Neural progenitor cell (in vitro differentiated cells): Measurements from ENCODE around the gene PANX3. TPM values are rescaled to one million over a fixed set of nuclear protein-coding genes. Genes with fewer than 3 reads are reported as not detected.

ENCODE experiments used
- DNase-seq: peaks from one replicate; pipeline ENCODE4 v3.0.0-alpha.2; 2016; ENCODE audit warnings: low spot score
- H2AFZ ChIP-seq: fragments of 200-600 bp; sonication (generic); replicated peaks from 2 replicates; pipeline ENCODE4 v1.6.1; 2016; ENCODE audit warnings: antibody characterized with exemption
- H3F3A ChIP-seq: fragments of 200-600 bp; sonication (generic); 2 replicates; pipeline ENCODE4 v1.6.1; 2016; ENCODE audit warnings: antibody characterized with exemption, low read depth
- H3K27ac ChIP-seq: fragments of 200-600 bp; sonication (generic); 2 replicates; pipeline ENCODE4 v1.5.1; 2016; ENCODE audit warnings: mild to moderate bottlenecking
- H3K27me3 ChIP-seq: fragments of 200-600 bp; sonication (generic); 2 replicates; pipeline ENCODE4 v1.6.1; 2016; ENCODE audit warnings: mild to moderate bottlenecking, moderate library complexity
- H3K36me3 ChIP-seq: fragments of 200-600 bp; sonication (generic); 2 replicates; pipeline ENCODE4 v1.5.1; 2016
- H3K4me1 ChIP-seq: fragments of 200-600 bp; sonication (generic); 2 replicates; pipeline ENCODE4 v1.6.1; 2016; ENCODE audit warnings: mixed run types
- H3K4me2 ChIP-seq: fragments of 200-600 bp; sonication (generic); 2 replicates; pipeline ENCODE4 v1.6.1; 2016
- H3K4me3 ChIP-seq: fragments of 200-600 bp; sonication (generic); 2 replicates; pipeline ENCODE4 v1.5.1; 2016
- H3K79me2 ChIP-seq: fragments of 200-600 bp; sonication (generic); 2 replicates; pipeline ENCODE4 v1.6.1; 2016; ENCODE audit warnings: low read depth
- H3K9ac ChIP-seq: fragments of 200-600 bp; sonication (generic); 2 replicates; pipeline ENCODE4 v1.6.1; 2016
- H3K9me3 ChIP-seq: fragments of 200-600 bp; sonication (generic); 2 replicates; pipeline ENCODE4 v1.5.1; 2016; ENCODE audit warnings: low read depth
- H4K20me1 ChIP-seq: fragments of 200-600 bp; sonication (generic); 2 replicates; pipeline ENCODE4 v1.6.1; 2016; ENCODE audit warnings: low read depth
- H3K27ac Mint-ChIP-seq: 3 replicates; pipeline ENCODE4 v1.8.0; 2021; ENCODE audit warnings: mixed read lengths
- H3K27me3 Mint-ChIP-seq: 2 replicates; pipeline ENCODE4 v1.8.0; 2022; ENCODE audit warnings: low read depth, mild to moderate bottlenecking, inconsistent platforms, moderate library complexity, mixed read lengths; ENCODE audit not compliant: insufficient read depth
- H3K36me3 Mint-ChIP-seq: 3 replicates; pipeline ENCODE4 v1.8.0; 2021; ENCODE audit warnings: mixed read lengths
- H3K4me1 Mint-ChIP-seq: 3 replicates; pipeline ENCODE4 v1.8.0; 2021; ENCODE audit warnings: mixed read lengths
- H3K4me3 Mint-ChIP-seq: 3 replicates; pipeline ENCODE4 v1.8.0; 2021; ENCODE audit warnings: mild to moderate bottlenecking, moderate library complexity, mixed read lengths
- H3K9me3 Mint-ChIP-seq: 3 replicates; pipeline ENCODE4 v1.8.0; 2020; ENCODE audit warnings: mixed read lengths
- CTCF ChIP-seq: fragments of 200-600 bp; sonication (generic); IDR thresholded peaks from 2 replicates; pipeline ENCODE4 v1.5.1; 2017; ENCODE audit warnings: antibody characterized with exemption, mild to moderate bottlenecking
- EZH2 ChIP-seq: fragments of 200-600 bp; sonication (generic); IDR thresholded peaks from 2 replicates; pipeline ENCODE4 v1.6.1; 2017; ENCODE audit warnings: antibody characterized with exemption, mild to moderate bottlenecking, moderate library complexity
- EZH2phosphoT487 ChIP-seq: fragments of 200-600 bp; sonication (generic); IDR thresholded peaks from 2 replicates; pipeline ENCODE4 v1.6.1; 2017; ENCODE audit warnings: antibody characterized with exemption
- total RNA-seq: library from RNA; depleted of rRNA; stranded (reverse); fragments of >200 nt; gene quantifications from 2 replicates; pipeline ENCODE4 v1.2.3, GENCODE V29; 2015; ENCODE audit warnings: low replicate concordance

The PANX3 gene
- total RNA-seq, 1 donor from 2014 or later, result not detected

- Histone ChIP-seq H3K9me3 (no peaks in the 10 kb centered on the region), H4K20me1 (no peaks in the 10 kb centered on the region), H3K36me3 (no peaks in the 10 kb centered on the region), H3K27ac (no peak overlapping the region), H3K27me3 (no peaks in the 10 kb centered on the region), H3K4me1 (no peaks in the 10 kb centered on the region), H3K9ac (no peak overlapping the region), H2AFZ (no peak overlapping the region), H3K4me2 (no peak overlapping the region), H3K79me2 (no peaks in the 10 kb centered on the region), H3K4me3 (no peak overlapping the region), H3F3A (no peaks in the 10 kb centered on the region)
- no peak overlapping the region for H3K4me3 Mint-ChIP-seq
- H3K9me3 Mint-ChIP-seq, result no peaks in the 10 kb centered on the region
- no peak for TF ChIP-seq EZH2
- H3K27me3 Mint-ChIP-seq, result no peaks in the 10 kb centered on the region
- H3K4me1 Mint-ChIP-seq, result no peaks in the 10 kb centered on the region
- no peak overlapping the region for H3K27ac Mint-ChIP-seq
- no peak for DNase-seq
- peaks cover 15% of the 10 kb centered on the region for H3K36me3 Mint-ChIP-seq
Measured at GRCh38 chr11:124635932-124636331, 24.7 kb downstream of the PANX3 start.

DNA sequence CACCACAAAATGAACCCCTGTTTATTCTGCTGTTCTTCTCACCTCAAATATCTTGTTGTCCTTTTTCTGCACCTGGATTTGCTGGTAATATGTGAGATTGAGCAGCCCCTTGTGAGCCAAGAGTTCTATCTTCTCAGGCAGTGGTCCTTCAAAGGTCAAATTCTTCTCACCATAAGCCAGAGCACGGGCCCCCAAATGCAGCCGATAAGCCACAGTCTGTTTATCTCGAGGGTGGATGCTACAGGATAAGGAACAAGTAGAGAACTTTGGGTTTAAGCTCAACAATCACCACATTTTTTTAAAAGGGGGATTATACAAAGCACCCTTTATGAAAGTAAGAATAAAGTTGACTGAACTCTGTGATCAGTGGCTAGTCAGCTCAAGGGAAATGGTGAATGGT is 27.3 kb downstream of the PANX3 start:
- Histone ChIP-seq H3K4me2 (no peak overlapping the region), H3K36me3 (no peaks in the 10 kb centered on the region), H3F3A (no peaks in the 10 kb centered on the region), H3K9ac (no peak overlapping the region), H3K9me3 (no peaks in the 10 kb centered on the region), H3K27ac (no peak overlapping the region), H3K27me3 (no peaks in the 10 kb centered on the region), H3K4me3 (no peak overlapping the region), H3K4me1 (no peaks in the 10 kb centered on the region), H2AFZ (no peak overlapping the region), H4K20me1 (no peaks in the 10 kb centered on the region), H3K79me2 (no peaks in the 10 kb centered on the region)
- H3K9me3 Mint-ChIP-seq, result no peaks in the 10 kb centered on the region
- no peaks in the 10 kb centered on the region for H3K27me3 Mint-ChIP-seq
- no peak overlapping the region for H3K4me3 Mint-ChIP-seq
- DNase-seq, result no peak
- H3K36me3 Mint-ChIP-seq, result peaks cover 10% of the 10 kb centered on the region
- H3K27ac Mint-ChIP-seq, result no peak overlapping the region
- no peak for TF ChIP-seq CTCF
- no peak for TF ChIP-seq EZH2
- no peak for TF ChIP-seq EZH2phosphoT487
- H3K4me1 Mint-ChIP-seq, result no peaks in the 10 kb centered on the region

- Histone ChIP-seq H3K27me3 (no peaks in the 10 kb centered on the region), H3K79me2 (no peaks in the 10 kb centered on the region), H3K4me1 (no peaks in the 10 kb centered on the region), H2AFZ (no peak overlapping the region), H4K20me1 (no peaks in the 10 kb centered on the region), H3K9ac (no peak overlapping the region), H3F3A (no peaks in the 10 kb centered on the region), H3K9me3 (no peaks in the 10 kb centered on the region), H3K27ac (no peak overlapping the region), H3K36me3 (no peaks in the 10 kb centered on the region), H3K4me2 (no peak overlapping the region), H3K4me3 (no peak overlapping the region)
- Mint-ChIP-seq H3K4me1 (no peaks in the 10 kb centered on the region), H3K27me3 (no peaks in the 10 kb centered on the region), H3K36me3 (peaks cover 10% of the 10 kb centered on the region), H3K9me3 (no peaks in the 10 kb centered on the region), H3K27ac (no peak overlapping the region), H3K4me3 (no peak overlapping the region)
- TF ChIP-seq CTCF (no peak), EZH2phosphoT487 (no peak), EZH2 (no peak)
- DNase-seq, result no peak
Measured at GRCh38 chr11:124639186-124639585, 28.0 kb downstream of the PANX3 start.

GRCh38 chr11:124640666-124641065 is 29.4 kb downstream of the PANX3 start:
- no peaks in the 10 kb centered on the region for H4K20me1 ChIP-seq
- H3K9me3 Mint-ChIP-seq, result no peaks in the 10 kb centered on the region
- H3K9ac ChIP-seq, result no peak overlapping the region
- no peak overlapping the region for H2AFZ ChIP-seq
- H3K79me2 ChIP-seq, result no peaks in the 10 kb centered on the region
- no peaks in the 10 kb centered on the region for H3K27me3 Mint-ChIP-seq
- no peaks in the 10 kb centered on the region for H3F3A ChIP-seq
- H3K27me3 ChIP-seq, result no peaks in the 10 kb centered on the region
- TF ChIP-seq EZH2phosphoT487 (no peak), EZH2 (no peak), CTCF (no peak)
- no peak overlapping the region for H3K27ac Mint-ChIP-seq
- no peak for DNase-seq
- no peak overlapping the region for H3K4me3 ChIP-seq
- no peak overlapping the region for H3K27ac ChIP-seq
- H3K4me2 ChIP-seq, result no peak overlapping the region
- H3K4me1 ChIP-seq, result peaks cover 3% of the 10 kb centered on the region
- peaks cover 10% of the 10 kb centered on the region for H3K36me3 Mint-ChIP-seq
- peaks cover 4% of the 10 kb centered on the region for H3K4me1 Mint-ChIP-seq
- H3K4me3 Mint-ChIP-seq, result no peak overlapping the region
- no peaks in the 10 kb centered on the region for H3K36me3 ChIP-seq
- no peaks in the 10 kb centered on the region for H3K9me3 ChIP-seq
